Bronchial epithelial cell (primary cell): ENCODE measurements around the gene TECPR1. TPM values are rescaled to one million over a fixed set of nuclear protein-coding genes. Genes with fewer than 3 reads are reported as not detected.

Source experiments
- DNase-seq: peaks from one replicate; pipeline ENCODE4 v3.0.0-alpha.2; 2010; ENCODE audit warnings: low read depth
- FAIRE-seq: peaks from 2 replicates; lab custom pipeline; 2011; peaks lifted over from hg19 to GRCh38; lab: Jason Lieb, UNC
- H3K27me3 ChIP-seq: 2 replicates; pipeline ENCODE4 v1.5.1; 2011; ENCODE audit warnings: low read length; ENCODE audit not compliant: control insufficient read depth, insufficient read depth
- H3K36me3 ChIP-seq: 2 replicates; pipeline ENCODE4 v1.5.1; 2011; ENCODE audit warnings: low read length; ENCODE audit not compliant: control insufficient read depth, insufficient read depth
- H3K4me3 ChIP-seq: 2 replicates; pipeline ENCODE4 v1.5.1; 2011; ENCODE audit warnings: mild to moderate bottlenecking, low read depth, low read length, control low read depth
- CTCF ChIP-seq: IDR thresholded peaks from 2 replicates; pipeline ENCODE4 v1.5.1; 2011; ENCODE audit warnings: mild to moderate bottlenecking, moderate library complexity, low read length, control low read depth, inconsistent platforms; ENCODE audit not compliant: insufficient read depth, severe bottlenecking
- total RNA-seq: library from RNA; depleted of rRNA; stranded (reverse); fragments of >200 nt; gene quantifications from 2 replicates; pipeline ENCODE4 v1.2.1, GENCODE V29; 2014

Gene TECPR1
- total RNA-seq, 1 donor from 2014 or later, result 8.2 TPM

GRCh38 chr7:98267303-98267702 is 15.3 kb upstream of the TECPR1 start:
- no peak overlapping the region for H3K4me3 ChIP-seq
- no peak for FAIRE-seq
- no peaks in the 10 kb centered on the region for H3K36me3 ChIP-seq
- no peaks in the 10 kb centered on the region for H3K27me3 ChIP-seq
- no peak for TF ChIP-seq CTCF
- no peak for DNase-seq

GRCh38 chr7:98266840-98267239 is 14.8 kb upstream of the TECPR1 start:
- DNase-seq, result no peak
- FAIRE-seq, result no peak
- Histone ChIP-seq H3K4me3 (no peak overlapping the region), H3K27me3 (no peaks in the 10 kb centered on the region), H3K36me3 (no peaks in the 10 kb centered on the region)
- peak; percentile 26 for TF ChIP-seq CTCF

GRCh38 chr7:98265841-98266271 is 13.8 kb upstream of the TECPR1 start:
- FAIRE-seq (no peak), DNase-seq (no peak)
- Histone ChIP-seq H3K4me3 (no peak overlapping the region), H3K36me3 (no peaks in the 10 kb centered on the region), H3K27me3 (no peaks in the 10 kb centered on the region)
- no peak for TF ChIP-seq CTCF

GRCh38 chr7:98257701-98258100 is 5.7 kb upstream of the TECPR1 start:
- Histone ChIP-seq H3K27me3 (no peaks in the 10 kb centered on the region), H3K4me3 (no peak overlapping the region), H3K36me3 (peaks cover 6% of the 10 kb centered on the region)
- no peak for FAIRE-seq
- no peak for TF ChIP-seq CTCF
- DNase-seq, result no peak

GRCh38 chr7:98256431-98256830 is 4.4 kb upstream of the TECPR1 start:
- peaks cover 6% of the 10 kb centered on the region for H3K36me3 ChIP-seq
- no peaks in the 10 kb centered on the region for H3K27me3 ChIP-seq
- peak; percentile 7 for FAIRE-seq
- DNase-seq, result no peak
- no peak overlapping the region for H3K4me3 ChIP-seq
- TF ChIP-seq CTCF, result no peak

GRCh38 chr7:98254951-98255610 is 3.0 kb upstream of the TECPR1 start:
- peaks cover 6% of the 10 kb centered on the region for H3K36me3 ChIP-seq
- H3K27me3 ChIP-seq, result no peaks in the 10 kb centered on the region
- no peak for DNase-seq
- no peak overlapping the region for H3K4me3 ChIP-seq
- TF ChIP-seq CTCF, result no peak
- no peak for FAIRE-seq
